HepG2 (cell line): ENCODE measurements around the gene INO80C. TPM values are rescaled to one million over a fixed set of nuclear protein-coding genes. Genes with fewer than 3 reads are reported as not detected.

ENCODE experiments used
- AGO1 ChIP-seq: fragments of 200-400 bp; formaldehyde crosslinking; IDR thresholded peaks from 2 replicates; pipeline ENCODE4 v1.6.1; 2017; ENCODE audit warnings: mild to moderate bottlenecking, low read depth, low read length, moderate library complexity; ENCODE audit not compliant: poor library complexity, severe bottlenecking
- CCDC6 ChIP-seq: sonication (generic); formaldehyde crosslinking; IDR thresholded peaks from 2 replicates; pipeline ENCODE4 v1.8.1; 2022; ENCODE audit warnings: mild to moderate bottlenecking, missing genetic modification reagents, moderate library complexity
- CEBPG ChIP-seq: IDR thresholded peaks from 2 replicates; pipeline ENCODE4 v1.6.1; 2016
- HOXA5 ChIP-seq: sonication (generic); formaldehyde crosslinking; IDR thresholded peaks from 2 replicates; pipeline ENCODE4 v1.4.0; 2020; ENCODE audit warnings: missing genetic modification reagents
- SOX13 ChIP-seq, 3 experiments: fragments of 450-650 bp in 1 of 3; sonication (generic) in 1 of 3; formaldehyde crosslinking in 1 of 3; IDR thresholded peaks in 2 of 3; conservative IDR thresholded peaks in 1 of 3; 2 replicates each; pipeline versions ENCODE4 v1.5.0 to v1.6.1; 2016 to 2020; ENCODE audit warnings: antibody characterized with exemption in 1 of 3, mild to moderate bottlenecking in 1 of 3, missing compliant biosample characterization in 1 of 3, missing genetic modification reagents in 1 of 3, moderate library complexity in 1 of 3
- SOX6 ChIP-seq, 2 experiments: fragments of 450-650 bp in 1 of 2; sonication (generic) in 1 of 2; formaldehyde crosslinking in 1 of 2; IDR thresholded peaks; 2 replicates each; pipeline versions ENCODE4 v1.4.0 to v1.6.1; 2017 to 2020; ENCODE audit warnings: antibody characterized with exemption in 1 of 2, mild to moderate bottlenecking in 1 of 2, missing genetic modification reagents in 1 of 2
- ZBTB42 ChIP-seq: sonication (generic); formaldehyde crosslinking; IDR thresholded peaks from 2 replicates; pipeline ENCODE4 v1.5.0; 2020; ENCODE audit warnings: mild to moderate bottlenecking, missing genetic modification reagents
- ZFP82 ChIP-seq: sonication (generic); formaldehyde crosslinking; IDR thresholded peaks from 2 replicates; pipeline ENCODE4 v1.5.1; 2020; ENCODE audit warnings: mild to moderate bottlenecking, missing genetic modification reagents, borderline replicate concordance
- ZIK1 ChIP-seq: sonication (generic); formaldehyde crosslinking; IDR thresholded peaks from 2 replicates; pipeline ENCODE4 v1.5.0; 2020; ENCODE audit warnings: mild to moderate bottlenecking, low read depth, missing genetic modification reagents, borderline replicate concordance
- ZNF101 ChIP-seq: sonication (generic); formaldehyde crosslinking; IDR thresholded peaks from 2 replicates; pipeline ENCODE4 v1.4.0; 2020; ENCODE audit warnings: mild to moderate bottlenecking, low read depth, missing genetic modification reagents, borderline replicate concordance
- ZNF343 ChIP-seq: sonication (generic); formaldehyde crosslinking; IDR thresholded peaks from 2 replicates; pipeline ENCODE4 v1.4.0; 2020; ENCODE audit warnings: mild to moderate bottlenecking, missing genetic modification reagents
- ZNF614 ChIP-seq: IDR thresholded peaks from 2 replicates; pipeline ENCODE4 v1.6.1; 2018; ENCODE audit warnings: missing biosample characterization, missing genetic modification reagents, inconsistent platforms, borderline replicate concordance
- ZNF703 ChIP-seq: sonication (generic); formaldehyde crosslinking; IDR thresholded peaks from 2 replicates; pipeline ENCODE4 v1.5.1; 2020; ENCODE audit warnings: missing genetic modification reagents, mild to moderate bottlenecking, moderate library complexity, borderline replicate concordance
- ZNF746 ChIP-seq: sonication (generic); formaldehyde crosslinking; IDR thresholded peaks from 2 replicates; pipeline ENCODE4 v1.8.0; 2022; ENCODE audit warnings: mild to moderate bottlenecking, missing genetic modification reagents
- ZNF841 ChIP-seq: sonication (generic); formaldehyde crosslinking; IDR thresholded peaks from 2 replicates; pipeline ENCODE4 v1.8.1; 2023; ENCODE audit warnings: missing genetic modification reagents, borderline replicate concordance
- polyA plus RNA-seq, 8 experiments: library from polyadenylated mRNA; depleted of rRNA in 3 of 8; stranded (reverse) in 7 of 8; unstranded in 1 of 8; fragments of >200 nt; fragmentation: Illumina TruSeq in 4 of 8; extraction: Trizol in 4 of 8; gene quantifications; 2 replicates each; pipeline versions ENCODE4 v1.2.1 to v1.2.3, GENCODE V29; 2011 to 2016; ENCODE audit warnings: low read depth in 4 of 8, missing spikeins in 1 of 8, mixed read lengths in 1 of 8; ENCODE audit not compliant: insufficient read depth in 1 of 8
- total RNA-seq, 5 experiments: library from RNA; depleted of rRNA; stranded (reverse); fragments of >200 nt; fragmentation: Illumina TruSeq; extraction: Trizol; gene quantifications; 2 replicates each; pipeline ENCODE4 v1.2.3, GENCODE V29; 2016; ENCODE audit warnings: low read depth in 1 of 5
- TF ChIP-seq, protein P1 (sequence below): sonication (generic); formaldehyde crosslinking; IDR thresholded peaks from 2 replicates; pipeline ENCODE4 v1.4.0; 2020; ENCODE audit warnings: missing genetic modification reagents
- TF ChIP-seq, protein P2 (sequence below): sonication (generic); formaldehyde crosslinking; IDR thresholded peaks from 2 replicates; pipeline ENCODE4 v1.5.0; 2020; ENCODE audit warnings: missing genetic modification reagents
- TF ChIP-seq, protein P3 (sequence below): sonication (generic); formaldehyde crosslinking; IDR thresholded peaks from 2 replicates; pipeline ENCODE4 v1.5.0; 2020; ENCODE audit warnings: mild to moderate bottlenecking, missing genetic modification reagents
- TF ChIP-seq, protein P4 (sequence below): IDR thresholded peaks from 2 replicates; pipeline ENCODE4 v1.6.1; 2016; ENCODE audit warnings: mild to moderate bottlenecking

INO80C gene
- total and polyA plus RNA-seq, 2 of the 13 experiments (the other 11 are each of a cell fraction or from before 2014, with no cell fraction given), result 8.2 to 15.4 TPM

DNA sequence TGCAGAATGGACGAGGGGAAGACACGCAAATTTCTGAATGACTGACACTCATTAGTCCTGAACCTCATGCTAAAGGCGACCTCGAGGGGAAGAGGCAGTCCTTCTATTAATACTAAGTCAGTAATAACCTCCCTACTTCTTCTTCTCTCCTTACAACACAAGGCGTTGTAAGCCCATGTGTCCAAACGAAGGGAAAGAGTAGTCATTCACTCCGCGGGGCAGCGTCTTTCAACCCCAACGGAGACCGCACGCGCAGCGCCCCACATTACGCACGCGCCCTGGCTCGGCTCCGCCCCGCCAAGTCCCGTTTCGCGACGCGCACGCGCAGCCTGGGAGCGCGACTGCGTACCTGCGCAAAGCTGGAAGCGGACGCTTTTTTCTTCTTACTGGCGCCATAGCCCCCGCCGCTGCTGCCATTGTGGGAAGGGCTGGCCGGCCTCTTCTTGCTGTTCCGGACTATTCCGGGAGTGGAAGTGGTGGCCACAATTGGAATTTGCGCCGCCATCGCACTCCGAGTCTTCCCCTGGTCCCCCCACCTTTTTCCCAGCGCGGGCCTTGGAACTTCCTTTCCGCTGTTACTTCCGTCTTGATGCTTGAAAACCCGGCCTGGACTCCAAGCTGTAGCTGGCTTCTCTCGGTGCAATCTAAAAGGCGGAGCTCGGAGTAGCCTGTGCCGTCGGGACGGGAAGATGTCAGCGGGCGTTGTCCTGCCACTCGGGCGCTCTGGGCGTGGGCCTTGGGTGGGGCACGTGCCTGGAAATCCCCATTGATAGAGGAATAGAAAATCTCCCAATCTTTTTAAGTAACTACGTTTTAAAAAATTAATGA is at the start of gene INO80C (continued):
- TF ChIP-seq, protein P1, sequence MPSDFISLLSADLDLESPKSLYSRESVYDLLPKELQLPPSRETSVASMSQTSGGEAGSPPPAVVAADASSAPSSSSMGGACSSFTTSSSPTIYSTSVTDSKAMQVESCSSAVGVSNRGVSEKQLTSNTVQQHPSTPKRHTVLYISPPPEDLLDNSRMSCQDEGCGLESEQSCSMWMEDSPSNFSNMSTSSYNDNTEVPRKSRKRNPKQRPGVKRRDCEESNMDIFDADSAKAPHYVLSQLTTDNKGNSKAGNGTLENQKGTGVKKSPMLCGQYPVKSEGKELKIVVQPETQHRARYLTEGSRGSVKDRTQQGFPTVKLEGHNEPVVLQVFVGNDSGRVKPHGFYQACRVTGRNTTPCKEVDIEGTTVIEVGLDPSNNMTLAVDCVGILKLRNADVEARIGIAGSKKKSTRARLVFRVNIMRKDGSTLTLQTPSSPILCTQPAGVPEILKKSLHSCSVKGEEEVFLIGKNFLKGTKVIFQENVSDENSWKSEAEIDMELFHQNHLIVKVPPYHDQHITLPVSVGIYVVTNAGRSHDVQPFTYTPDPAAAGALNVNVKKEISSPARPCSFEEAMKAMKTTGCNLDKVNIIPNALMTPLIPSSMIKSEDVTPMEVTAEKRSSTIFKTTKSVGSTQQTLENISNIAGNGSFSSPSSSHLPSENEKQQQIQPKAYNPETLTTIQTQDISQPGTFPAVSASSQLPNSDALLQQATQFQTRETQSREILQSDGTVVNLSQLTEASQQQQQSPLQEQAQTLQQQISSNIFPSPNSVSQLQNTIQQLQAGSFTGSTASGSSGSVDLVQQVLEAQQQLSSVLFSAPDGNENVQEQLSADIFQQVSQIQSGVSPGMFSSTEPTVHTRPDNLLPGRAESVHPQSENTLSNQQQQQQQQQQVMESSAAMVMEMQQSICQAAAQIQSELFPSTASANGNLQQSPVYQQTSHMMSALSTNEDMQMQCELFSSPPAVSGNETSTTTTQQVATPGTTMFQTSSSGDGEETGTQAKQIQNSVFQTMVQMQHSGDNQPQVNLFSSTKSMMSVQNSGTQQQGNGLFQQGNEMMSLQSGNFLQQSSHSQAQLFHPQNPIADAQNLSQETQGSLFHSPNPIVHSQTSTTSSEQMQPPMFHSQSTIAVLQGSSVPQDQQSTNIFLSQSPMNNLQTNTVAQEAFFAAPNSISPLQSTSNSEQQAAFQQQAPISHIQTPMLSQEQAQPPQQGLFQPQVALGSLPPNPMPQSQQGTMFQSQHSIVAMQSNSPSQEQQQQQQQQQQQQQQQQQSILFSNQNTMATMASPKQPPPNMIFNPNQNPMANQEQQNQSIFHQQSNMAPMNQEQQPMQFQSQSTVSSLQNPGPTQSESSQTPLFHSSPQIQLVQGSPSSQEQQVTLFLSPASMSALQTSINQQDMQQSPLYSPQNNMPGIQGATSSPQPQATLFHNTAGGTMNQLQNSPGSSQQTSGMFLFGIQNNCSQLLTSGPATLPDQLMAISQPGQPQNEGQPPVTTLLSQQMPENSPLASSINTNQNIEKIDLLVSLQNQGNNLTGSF (CRISPR knock-in tag), result no peak; the same call in 1 of the 2 replicates
- TF ChIP-seq CEBPG (CRISPR knock-in tag) (no peak), AGO1 (peak; percentile 35), ZNF101 (no peak), ZBTB42 (CRISPR knock-in tag) (peak; percentile 87; the same call in 1 of the 2 replicates), ZNF343 (no peak), ZNF841 (CRISPR knock-in tag) (0 out of 2 replicates have a peak, but pooled peaks have one; percentile 69), ZFP82 (CRISPR knock-in tag) (0 out of 2 replicates have a peak, but pooled peaks have one; percentile 71), SOX6 (IDR thresholded peaks at IDR 0.05) (no peak), SOX6 (CRISPR knock-in tag; IDR thresholded peaks at IDR 0.05) (peak; percentile 66), ZNF746 (CRISPR knock-in tag) (peak; percentile 63; the same call in 1 of the 2 replicates), ZNF703 (CRISPR knock-in tag) (peak; percentile 90; the same call in 1 of the 2 replicates), ZIK1 (no peak), ZNF614 (CRISPR knock-in tag) (peak; percentile 85), CCDC6 (CRISPR knock-in tag) (no peak), SOX13 (IDR thresholded peaks at IDR 0.05) (no peak), SOX13 (CRISPR knock-in tag; conservative IDR thresholded peaks at IDR 0.05 in 1 of 2, IDR thresholded peaks at IDR 0.05 in 1 of 2) (peak in 1 of 2 experiments; percentile 40; a peak in 1 of 4 replicates), HOXA5 (CRISPR knock-in tag) (peak; percentile 76; the same call in 1 of the 2 replicates)
- TF ChIP-seq, protein P2, sequence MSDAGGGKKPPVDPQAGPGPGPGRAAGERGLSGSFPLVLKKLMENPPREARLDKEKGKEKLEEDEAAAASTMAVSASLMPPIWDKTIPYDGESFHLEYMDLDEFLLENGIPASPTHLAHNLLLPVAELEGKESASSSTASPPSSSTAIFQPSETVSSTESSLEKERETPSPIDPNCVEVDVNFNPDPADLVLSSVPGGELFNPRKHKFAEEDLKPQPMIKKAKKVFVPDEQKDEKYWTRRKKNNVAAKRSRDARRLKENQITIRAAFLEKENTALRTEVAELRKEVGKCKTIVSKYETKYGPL, result no peak
- TF ChIP-seq, protein P3, sequence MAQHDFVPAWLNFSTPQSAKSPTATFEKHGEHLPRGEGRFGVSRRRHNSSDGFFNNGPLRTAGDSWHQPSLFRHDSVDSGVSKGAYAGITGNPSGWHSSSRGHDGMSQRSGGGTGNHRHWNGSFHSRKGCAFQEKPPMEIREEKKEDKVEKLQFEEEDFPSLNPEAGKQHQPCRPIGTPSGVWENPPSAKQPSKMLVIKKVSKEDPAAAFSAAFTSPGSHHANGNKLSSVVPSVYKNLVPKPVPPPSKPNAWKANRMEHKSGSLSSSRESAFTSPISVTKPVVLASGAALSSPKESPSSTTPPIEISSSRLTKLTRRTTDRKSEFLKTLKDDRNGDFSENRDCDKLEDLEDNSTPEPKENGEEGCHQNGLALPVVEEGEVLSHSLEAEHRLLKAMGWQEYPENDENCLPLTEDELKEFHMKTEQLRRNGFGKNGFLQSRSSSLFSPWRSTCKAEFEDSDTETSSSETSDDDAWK (CRISPR knock-in tag), result no peak
- TF ChIP-seq, protein P4, sequence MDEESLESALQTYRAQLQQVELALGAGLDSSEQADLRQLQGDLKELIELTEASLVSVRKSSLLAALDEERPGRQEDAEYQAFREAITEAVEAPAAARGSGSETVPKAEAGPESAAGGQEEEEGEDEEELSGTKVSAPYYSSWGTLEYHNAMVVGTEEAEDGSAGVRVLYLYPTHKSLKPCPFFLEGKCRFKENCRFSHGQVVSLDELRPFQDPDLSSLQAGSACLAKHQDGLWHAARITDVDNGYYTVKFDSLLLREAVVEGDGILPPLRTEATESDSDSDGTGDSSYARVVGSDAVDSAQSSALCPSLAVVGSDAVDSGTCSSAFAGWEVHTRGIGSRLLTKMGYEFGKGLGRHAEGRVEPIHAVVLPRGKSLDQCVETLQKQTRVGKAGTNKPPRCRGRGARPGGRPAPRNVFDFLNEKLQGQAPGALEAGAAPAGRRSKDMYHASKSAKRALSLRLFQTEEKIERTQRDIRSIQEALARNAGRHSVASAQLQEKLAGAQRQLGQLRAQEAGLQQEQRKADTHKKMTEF (CRISPR knock-in tag), result peak; percentile 94
